HEK293T (cell line): ENCODE data around the gene FSCN2.

Experiments used
- ARNT ChIP-seq: fragments of 450-650 bp; IDR thresholded peaks from 2 replicates; pipeline ENCODE4 v1.6.1; 2017; ENCODE audit warnings: mild to moderate bottlenecking
- BHLHE40 ChIP-seq: fragments of 450-650 bp; IDR thresholded peaks from 2 replicates; pipeline ENCODE4 v1.6.1; 2016; ENCODE audit warnings: mild to moderate bottlenecking, moderate library complexity, borderline replicate concordance
- FOXA1 ChIP-seq: fragments of 450-650 bp; IDR thresholded peaks from 2 replicates; pipeline ENCODE4 v1.6.1; 2016; ENCODE audit warnings: mild to moderate bottlenecking
- FOXK2 ChIP-seq: fragments of 450-650 bp; IDR thresholded peaks from 2 replicates; pipeline ENCODE4 v1.6.1; 2016; ENCODE audit warnings: mild to moderate bottlenecking
- NFRKB ChIP-seq: fragments of 450-650 bp; IDR thresholded peaks from 2 replicates; pipeline ENCODE4 v1.6.1; 2016; ENCODE audit warnings: mild to moderate bottlenecking, moderate library complexity
- SP1 ChIP-seq: fragments of 450-650 bp; IDR thresholded peaks from 2 replicates; pipeline ENCODE4 v1.6.1; 2017
- SUZ12 ChIP-seq: fragments of 450-650 bp; IDR thresholded peaks from 2 replicates; pipeline ENCODE4 v1.6.1; 2016; ENCODE audit warnings: mild to moderate bottlenecking
- ZNF384 ChIP-seq: fragments of 450-650 bp; IDR thresholded peaks from 2 replicates; pipeline ENCODE4 v1.6.1; 2016
- TF ChIP-seq, protein P1 (sequence below): fragments of 450-650 bp; IDR thresholded peaks from 2 replicates; pipeline ENCODE4 v1.6.1; 2016

DNA sequence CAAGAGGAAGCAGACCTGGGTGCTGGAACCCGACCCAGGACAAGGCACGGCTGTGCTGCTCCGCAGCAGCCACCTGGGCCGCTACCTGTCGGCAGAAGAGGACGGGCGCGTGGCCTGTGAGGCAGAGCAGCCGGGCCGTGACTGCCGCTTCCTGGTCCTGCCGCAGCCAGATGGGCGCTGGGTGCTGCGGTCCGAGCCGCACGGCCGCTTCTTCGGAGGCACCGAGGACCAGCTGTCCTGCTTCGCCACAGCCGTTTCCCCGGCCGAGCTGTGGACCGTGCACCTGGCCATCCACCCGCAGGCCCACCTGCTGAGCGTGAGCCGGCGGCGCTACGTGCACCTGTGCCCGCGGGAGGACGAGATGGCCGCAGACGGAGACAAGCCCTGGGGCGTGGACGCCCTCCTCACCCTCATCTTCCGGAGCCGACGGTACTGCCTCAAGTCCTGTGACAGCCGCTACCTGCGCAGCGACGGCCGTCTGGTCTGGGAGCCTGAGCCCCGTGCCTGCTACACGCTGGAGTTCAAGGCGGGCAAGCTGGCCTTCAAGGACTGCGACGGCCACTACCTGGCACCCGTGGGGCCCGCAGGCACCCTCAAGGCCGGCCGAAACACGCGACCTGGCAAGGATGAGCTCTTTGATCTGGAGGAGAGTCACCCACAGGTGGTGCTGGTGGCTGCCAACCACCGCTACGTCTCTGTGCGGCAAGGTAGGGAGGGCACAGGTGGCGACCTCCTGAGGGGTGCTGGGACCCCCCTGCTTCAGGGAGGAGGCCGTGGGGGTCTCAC is 667 bp downstream of the FSCN2 start:
- TF ChIP-seq, protein P1, sequence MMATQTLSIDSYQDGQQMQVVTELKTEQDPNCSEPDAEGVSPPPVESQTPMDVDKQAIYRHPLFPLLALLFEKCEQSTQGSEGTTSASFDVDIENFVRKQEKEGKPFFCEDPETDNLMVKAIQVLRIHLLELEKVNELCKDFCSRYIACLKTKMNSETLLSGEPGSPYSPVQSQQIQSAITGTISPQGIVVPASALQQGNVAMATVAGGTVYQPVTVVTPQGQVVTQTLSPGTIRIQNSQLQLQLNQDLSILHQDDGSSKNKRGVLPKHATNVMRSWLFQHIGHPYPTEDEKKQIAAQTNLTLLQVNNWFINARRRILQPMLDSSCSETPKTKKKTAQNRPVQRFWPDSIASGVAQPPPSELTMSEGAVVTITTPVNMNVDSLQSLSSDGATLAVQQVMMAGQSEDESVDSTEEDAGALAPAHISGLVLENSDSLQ, result no peak
- no peak for TF ChIP-seq SP1
- no peak for TF ChIP-seq ARNT
- no peak for TF ChIP-seq ZNF384
- TF ChIP-seq BHLHE40, result no peak
- TF ChIP-seq FOXA1, result no peak
- TF ChIP-seq FOXK2, result no peak
- no peak for TF ChIP-seq NFRKB
- TF ChIP-seq SUZ12, result no peak
